Endothelial cell of hepatic sinusoid (primary cell): ENCODE results near the gene MAN2A1.
"Not testable (repeated sequence)": the region's sequence is repeated elsewhere in the genome, so short reads cannot be mapped to it uniquely, and the experiment has no call there.

ENCODE experiments used
- in situ Hi-C: cut with HindIII; loops from 2 replicates; pipeline ENCODE4 v1.10.0; 2017; ENCODE audit warnings: low sequenced_read_pairs

MAN2A1 gene

GRCh38 chr5:109857405-109858031 is 167.8 kb downstream of the MAN2A1 start:
- in situ Hi-C loops = loop anchor here (5.0 kb wide), 1 partner anchor 90 kb away; no protein-coding TSS in a partner anchor

GRCh38 chr5:109859537-109859936 is 169.8 kb downstream of the MAN2A1 start:
- in situ Hi-C loops = loop anchor here (5.0 kb wide), 1 partner anchor 88 kb away; no protein-coding TSS in a partner anchor

- in situ Hi-C loops = no loop called here
Observed at GRCh38 chr5:109862301-109862700, 172.6 kb downstream of the MAN2A1 start.

DNA sequence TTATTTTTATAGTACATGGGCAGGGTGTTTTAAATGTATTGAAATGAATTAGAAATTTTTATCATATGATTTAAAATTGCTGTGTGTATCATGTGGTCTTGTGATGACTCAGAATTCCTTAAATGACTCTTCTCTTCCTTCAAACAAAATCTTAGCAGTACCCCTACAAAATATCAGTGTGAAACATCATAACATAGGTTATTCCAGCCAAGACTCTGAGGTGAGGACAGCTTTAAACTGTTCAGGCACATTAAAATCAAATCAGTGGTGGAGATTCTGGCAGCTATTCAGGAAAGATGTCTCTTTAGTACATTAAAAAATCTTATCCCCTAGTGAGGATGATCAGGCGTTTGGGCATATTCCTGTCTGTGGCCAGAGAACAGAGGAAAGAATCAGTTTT is 174.0 kb downstream of the MAN2A1 start:
- in situ Hi-C loops = no loop called here

DNA sequence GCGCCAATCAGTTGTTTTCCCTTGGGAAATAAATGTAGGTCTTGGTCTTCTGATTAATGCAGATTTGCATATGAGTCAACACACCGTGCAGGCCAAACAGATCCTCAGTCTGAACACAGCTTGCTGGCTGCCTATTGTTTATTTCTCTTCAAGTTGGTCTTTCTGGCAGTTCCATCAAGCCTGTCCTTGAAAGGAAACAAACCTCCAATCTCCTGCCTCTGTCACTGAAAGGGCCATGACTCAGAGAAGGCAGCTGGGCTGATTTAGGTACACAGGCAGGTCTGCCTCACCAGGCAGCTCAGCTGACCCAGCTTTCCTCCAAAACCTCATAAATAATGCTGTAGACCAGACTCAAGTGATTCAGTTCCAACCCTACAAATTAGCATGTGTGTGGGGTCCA is 175.9 kb downstream of the MAN2A1 start:
- in situ Hi-C loops = no loop called here

DNA sequence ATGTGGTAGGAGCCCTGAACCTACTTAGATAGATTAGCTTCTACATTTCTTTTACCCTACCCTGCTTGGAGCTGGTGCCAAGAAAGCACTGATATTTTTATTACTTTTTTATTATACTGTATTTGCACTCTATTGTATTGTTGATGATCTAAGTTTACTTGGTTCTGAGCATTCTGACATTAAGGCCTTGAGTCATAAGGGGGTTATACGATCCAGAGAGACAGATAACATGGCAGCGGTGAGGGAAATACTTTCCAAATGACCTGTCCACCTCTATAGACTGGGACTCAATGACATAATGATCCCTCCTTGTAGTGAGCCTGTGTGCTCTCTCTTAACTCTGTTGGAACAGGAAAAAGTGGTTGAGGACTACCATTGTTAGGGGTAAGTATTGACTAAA is 176.3 kb downstream of the MAN2A1 start:
- in situ Hi-C loops = no loop called here

DNA sequence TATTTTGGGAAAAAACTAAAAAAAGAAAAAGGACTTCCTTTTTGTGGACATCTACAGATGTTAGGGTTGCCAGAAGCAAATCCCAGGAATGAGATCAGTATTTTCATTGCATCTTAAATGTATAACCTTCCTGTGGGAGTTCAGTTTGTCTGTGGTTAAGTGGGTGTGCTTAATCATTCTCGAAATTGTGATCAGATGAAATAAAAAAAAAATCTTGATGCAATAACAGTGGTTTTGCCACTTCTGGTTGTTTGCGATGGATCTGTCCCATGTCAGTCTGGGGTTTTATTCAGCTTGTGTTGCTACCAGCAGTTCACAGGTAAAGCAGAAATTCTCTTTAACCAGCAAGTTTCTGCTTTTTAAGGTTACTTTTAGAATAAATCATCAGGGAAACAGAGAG is 179.0 kb downstream of the MAN2A1 start:
- in situ Hi-C loops = no loop called here

DNA sequence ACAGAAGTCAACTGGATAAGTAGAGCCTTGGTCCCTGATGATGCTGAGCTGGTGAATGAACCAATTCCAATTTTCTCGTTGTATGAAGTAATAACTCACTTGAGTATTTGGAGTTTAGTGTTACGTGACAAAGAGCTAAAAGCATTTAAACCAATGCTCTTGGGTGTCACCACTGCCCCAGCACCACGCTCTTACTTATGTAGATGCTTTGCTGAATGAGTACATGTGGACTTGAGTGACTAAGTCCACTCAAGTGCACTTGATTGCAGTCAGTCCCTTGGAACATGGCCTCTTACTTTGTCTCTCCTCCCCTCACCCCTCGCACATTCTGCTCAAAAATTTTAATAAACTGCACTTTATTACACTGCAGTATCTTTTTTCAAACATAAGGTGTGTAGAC is 184.0 kb downstream of the MAN2A1 start:
- in situ Hi-C loops = no loop called here

- in situ Hi-C loops = no loop called here
Observed at GRCh38 chr5:109874108-109874507, 184.4 kb downstream of the MAN2A1 start.

GRCh38 chr5:109876030-109876725 is 186.5 kb downstream of the MAN2A1 start:
- in situ Hi-C loops = no loop called here

DNA sequence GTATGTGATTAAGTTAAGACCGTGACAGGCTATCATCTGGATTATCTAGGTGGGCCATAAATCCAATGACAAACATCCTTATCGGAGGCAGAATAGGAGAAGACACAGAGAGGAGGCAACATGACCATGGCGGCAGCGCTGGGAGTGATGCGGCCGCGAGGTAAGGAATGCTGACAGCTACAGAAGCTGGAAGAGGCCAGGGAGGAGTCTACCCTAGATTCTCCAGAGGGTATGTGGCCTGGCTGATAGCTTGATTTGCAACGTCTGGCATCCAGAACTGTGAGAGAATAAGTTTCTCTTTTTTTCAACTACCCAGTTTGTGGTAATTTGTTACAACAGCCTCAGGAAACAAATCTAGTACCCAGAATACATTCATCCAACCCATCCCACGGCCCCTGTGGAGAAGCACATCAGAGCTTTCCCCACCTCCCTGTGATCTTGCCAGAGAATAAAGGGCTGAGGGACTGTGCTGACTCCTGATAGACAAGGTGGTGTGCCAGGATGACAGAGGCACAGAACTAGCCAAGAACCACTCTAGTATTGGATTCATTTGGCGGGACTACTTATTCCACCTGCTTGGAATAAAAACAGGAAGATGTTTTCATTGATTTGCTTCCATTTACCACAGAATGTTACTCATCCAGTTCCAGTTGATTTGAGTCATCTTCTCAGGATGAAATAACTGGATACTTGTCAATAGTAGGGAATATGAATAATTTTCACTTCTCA is 187.4 kb downstream of the MAN2A1 start:
- in situ Hi-C loops = no loop called here

- in situ Hi-C loops = no loop called here
Observed at GRCh38 chr5:109877670-109878045, 187.9 kb downstream of the MAN2A1 start.

GRCh38 chr5:109878887-109879286 is 189.2 kb downstream of the MAN2A1 start:
- in situ Hi-C loops = no loop called here

DNA sequence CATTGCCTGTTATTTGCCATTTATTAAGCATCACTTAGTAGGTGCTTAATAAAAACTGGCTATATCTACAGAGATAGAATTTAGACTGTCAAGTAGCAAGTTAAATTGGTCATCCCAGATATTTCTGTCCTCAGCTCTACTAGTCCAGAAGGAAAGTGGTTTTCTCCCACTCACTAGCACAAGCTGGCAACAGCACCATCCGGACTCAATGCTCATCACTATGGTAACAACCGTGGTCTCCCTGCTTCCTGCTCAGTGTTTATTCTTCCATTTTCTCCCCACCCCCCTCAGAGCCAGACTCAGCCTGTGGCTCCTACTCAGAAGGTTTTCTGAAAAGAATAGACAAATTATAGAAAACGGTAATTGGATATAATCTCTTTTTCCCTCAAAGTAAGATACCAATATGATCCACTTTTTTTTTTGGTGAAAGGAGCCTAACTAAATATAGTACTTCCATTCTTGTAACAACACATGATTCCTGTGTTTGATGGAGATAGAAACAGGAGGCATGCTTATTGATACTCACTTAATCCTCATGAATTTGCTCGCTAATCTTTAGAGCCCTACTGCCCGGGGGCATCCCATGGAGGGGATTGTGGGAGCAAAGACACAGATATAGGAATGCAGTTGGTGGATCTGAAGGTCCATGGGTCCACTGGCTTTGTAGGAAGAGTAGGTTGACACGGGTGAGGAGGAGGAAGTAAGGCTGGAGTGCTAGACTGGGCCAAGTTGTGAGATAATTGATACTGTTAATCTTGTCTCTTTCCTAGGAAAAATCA is 191.4 kb downstream of the MAN2A1 start:
- in situ Hi-C loops = no loop called here

GRCh38 chr5:109882546-109882945 is 192.8 kb downstream of the MAN2A1 start:
- in situ Hi-C loops = no loop called here

- in situ Hi-C loops = no loop called here
Observed at GRCh38 chr5:109884676-109885075, 194.9 kb downstream of the MAN2A1 start.

- in situ Hi-C loops = no loop called here
Observed at GRCh38 chr5:109885205-109885604, 195.5 kb downstream of the MAN2A1 start.

DNA sequence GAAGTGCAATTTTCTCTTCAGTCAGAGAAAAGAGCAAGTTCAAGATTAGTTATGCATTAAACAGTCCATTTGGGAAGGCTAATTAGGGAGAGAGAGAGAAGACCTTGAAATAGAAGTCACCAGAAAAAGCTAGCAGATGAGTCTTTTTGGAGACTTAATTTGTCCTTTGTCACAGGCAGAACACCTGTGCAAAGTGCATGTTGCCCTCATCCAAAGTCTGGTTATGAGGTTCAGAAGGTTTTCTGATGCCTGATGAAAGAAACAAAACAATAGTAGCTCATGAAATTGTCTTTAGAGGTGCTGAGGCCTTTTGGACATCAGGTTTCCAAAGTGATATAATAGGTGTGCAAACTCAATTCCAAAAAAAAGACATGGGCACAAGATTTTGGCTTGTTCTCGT is 199.3 kb downstream of the MAN2A1 start:
- in situ Hi-C loops = no loop called here

DNA sequence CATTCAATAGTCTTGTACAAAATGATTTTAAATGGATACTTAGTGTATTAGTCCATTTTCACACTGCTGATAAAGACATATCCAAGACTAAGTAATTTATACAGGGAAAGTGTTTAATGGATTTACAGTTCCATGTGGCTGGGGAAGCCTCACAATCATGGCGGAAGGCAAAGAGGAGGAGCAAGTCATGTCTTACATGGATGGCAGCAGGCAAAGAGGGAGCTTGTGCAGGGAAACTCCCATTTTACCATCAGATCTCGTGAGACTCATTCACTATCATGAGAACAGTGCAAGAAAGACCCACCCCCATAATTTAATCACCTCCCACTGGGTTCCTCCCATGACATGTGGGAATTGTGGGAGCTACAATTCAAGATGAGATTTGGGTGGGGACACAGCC is 203.5 kb downstream of the MAN2A1 start:
- in situ Hi-C loops = not testable (repeated sequence)

DNA sequence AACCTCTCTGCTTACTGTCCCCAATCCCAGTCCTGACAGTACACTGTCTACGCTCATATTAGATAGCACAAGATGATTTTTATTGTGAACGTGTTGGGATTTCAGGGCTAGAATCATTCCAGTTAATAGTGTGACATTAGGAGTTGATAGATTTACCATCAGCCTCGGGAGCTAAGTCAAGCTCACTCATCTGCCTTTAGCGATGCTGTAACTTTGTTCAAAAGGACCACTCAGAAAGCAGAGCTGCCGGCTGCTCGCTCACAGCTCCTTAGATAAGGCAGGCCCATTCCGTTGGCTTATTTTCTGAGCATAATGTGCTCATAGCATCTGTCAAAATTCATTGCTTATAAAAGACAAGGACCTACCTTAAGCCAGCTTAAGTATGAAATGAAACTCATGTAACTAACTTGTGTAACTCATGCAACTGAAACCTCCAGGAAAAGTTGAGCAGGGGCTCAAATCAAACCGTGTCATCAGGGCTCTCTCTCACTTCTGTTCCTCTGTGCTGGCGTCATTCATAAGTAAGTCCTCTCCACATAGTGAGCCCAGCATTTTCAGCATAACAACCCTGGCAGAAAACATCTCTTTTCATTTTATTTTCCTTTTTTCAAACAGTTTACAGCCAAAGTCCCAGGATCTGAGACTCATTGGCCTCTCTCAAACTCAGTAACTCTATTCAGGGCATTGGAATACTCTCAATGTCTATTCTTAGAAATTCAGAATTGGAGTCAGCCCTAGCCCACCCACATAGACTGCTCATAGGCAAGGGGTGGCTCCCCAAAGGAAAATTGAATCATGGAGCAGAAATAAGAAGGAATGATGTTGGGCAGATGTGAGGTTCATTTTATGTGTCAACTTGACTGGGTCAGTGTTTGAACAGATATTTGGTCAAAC is 208.8 kb downstream of the MAN2A1 start:
- in situ Hi-C loops = no loop called here
